ENCODE results near the gene HOXA7.

The HOXA7 gene

DNA sequence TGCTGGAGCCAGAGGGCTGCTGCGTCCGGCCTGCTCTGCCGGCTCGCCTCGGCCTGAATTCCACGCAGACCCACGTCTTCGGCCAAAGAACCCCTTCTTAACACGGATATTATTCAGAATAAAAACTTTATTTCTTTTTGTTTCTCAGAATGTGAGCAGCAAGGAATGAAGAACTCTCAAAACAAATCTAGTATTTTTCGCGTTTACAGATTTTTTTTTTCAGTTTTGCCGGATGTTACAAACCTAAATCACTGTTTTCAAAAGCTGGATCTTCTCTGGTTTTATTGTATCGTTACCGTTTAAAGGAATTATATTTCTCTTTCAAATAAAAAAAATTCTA is 49.6 kb downstream of the HOXA7 start:
- H3K9me3 ChIP-seq (ENCODE audit: insufficient read depth, low read length, severe bottlenecking), result no peaks in the 10 kb centered on the region
- no peaks in the 10 kb centered on the region for H3K36me3 ChIP-seq (ENCODE audit: insufficient read depth, low read length)
- TF ChIP-seq EZH2 (IDR thresholded peaks at IDR 0.05; ENCODE audit: borderline replicate concordance, low read depth, low read length, severe bottlenecking), result no peak
- TF ChIP-seq, protein P1, sequence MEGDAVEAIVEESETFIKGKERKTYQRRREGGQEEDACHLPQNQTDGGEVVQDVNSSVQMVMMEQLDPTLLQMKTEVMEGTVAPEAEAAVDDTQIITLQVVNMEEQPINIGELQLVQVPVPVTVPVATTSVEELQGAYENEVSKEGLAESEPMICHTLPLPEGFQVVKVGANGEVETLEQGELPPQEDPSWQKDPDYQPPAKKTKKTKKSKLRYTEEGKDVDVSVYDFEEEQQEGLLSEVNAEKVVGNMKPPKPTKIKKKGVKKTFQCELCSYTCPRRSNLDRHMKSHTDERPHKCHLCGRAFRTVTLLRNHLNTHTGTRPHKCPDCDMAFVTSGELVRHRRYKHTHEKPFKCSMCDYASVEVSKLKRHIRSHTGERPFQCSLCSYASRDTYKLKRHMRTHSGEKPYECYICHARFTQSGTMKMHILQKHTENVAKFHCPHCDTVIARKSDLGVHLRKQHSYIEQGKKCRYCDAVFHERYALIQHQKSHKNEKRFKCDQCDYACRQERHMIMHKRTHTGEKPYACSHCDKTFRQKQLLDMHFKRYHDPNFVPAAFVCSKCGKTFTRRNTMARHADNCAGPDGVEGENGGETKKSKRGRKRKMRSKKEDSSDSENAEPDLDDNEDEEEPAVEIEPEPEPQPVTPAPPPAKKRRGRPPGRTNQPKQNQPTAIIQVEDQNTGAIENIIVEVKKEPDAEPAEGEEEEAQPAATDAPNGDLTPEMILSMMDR (IDR thresholded peaks at IDR 0.05; ENCODE audit: borderline replicate concordance, extremely low read depth, low read length, poor library complexity, severe bottlenecking), result no peak
- H3K9ac ChIP-seq (ENCODE audit: low read depth, low read length), result no peak overlapping the region
- ATAC-seq (ENCODE audit: insufficient read depth, low read depth), result no peak
- no peaks in the 10 kb centered on the region for H3K4me1 ChIP-seq (ENCODE audit: insufficient read depth, low read length)
- no peak overlapping the region for H3K27ac ChIP-seq (ENCODE audit: low read length)
- H2AFZ ChIP-seq (ENCODE audit: low read depth, low read length), result no peak overlapping the region
- no peak for DNase-seq
- no peaks in the 10 kb centered on the region for H4K20me1 ChIP-seq (ENCODE audit: insufficient read depth, low read length)
- H3K4me3 ChIP-seq (ENCODE audit: low read depth in 1 of 2, low read length in 2 of 2), result no peak overlapping the region
- H3K4me2 ChIP-seq (ENCODE audit: insufficient read depth, low read length), result no peak overlapping the region
- no peaks in the 10 kb centered on the region for H3K27me3 ChIP-seq (ENCODE audit: insufficient read depth, low read length, poor library complexity)
- H3K79me2 ChIP-seq (ENCODE audit: insufficient read depth, low read length), result no peaks in the 10 kb centered on the region

DNA sequence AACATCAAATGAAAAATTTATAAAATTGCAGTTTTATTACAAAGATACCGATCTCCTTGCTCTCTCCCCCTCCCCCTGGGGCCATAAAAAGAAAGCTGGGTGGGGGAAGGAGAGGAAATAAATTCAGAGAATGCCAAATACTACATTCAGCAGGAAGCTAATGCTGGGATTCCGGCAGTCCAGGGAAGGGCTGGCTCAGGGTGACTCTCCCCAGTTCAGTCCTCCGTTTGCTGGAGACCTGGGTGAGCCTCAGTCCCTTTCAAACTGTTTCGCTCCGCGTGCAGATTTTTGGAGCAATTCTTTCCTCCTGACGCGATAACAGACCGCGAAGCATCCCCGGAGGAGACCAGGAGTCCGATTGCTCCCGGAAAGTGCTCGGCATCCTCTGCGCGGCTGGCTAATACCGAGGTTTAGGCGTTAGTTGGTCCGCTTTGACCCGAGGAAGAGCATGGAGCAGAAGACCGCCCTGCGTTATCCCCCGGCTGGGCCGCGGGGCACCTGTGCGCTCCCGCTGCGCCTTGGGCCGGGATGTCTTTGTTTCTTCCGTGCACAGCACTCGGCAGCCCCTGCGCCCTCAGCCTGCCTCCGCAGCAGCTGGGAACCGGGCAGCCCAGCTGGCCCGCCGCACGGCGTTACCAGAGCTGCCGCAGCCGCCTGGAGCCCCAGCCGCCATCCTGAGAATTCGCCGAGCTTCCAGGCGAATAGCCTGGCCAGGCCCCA is 50.1 kb downstream of the HOXA7 start:
- Histone ChIP-seq H3K27me3 (ENCODE audit: insufficient read depth, low read length, poor library complexity) (no peaks in the 10 kb centered on the region), H3K27ac (ENCODE audit: low read length) (no peak overlapping the region), H2AFZ (ENCODE audit: low read depth, low read length) (no peak overlapping the region), H3K4me2 (ENCODE audit: insufficient read depth, low read length) (no peak overlapping the region), H3K36me3 (ENCODE audit: insufficient read depth, low read length) (no peaks in the 10 kb centered on the region), H3K9me3 (ENCODE audit: insufficient read depth, low read length, severe bottlenecking) (no peaks in the 10 kb centered on the region), H3K9ac (ENCODE audit: low read depth, low read length) (no peak overlapping the region), H4K20me1 (ENCODE audit: insufficient read depth, low read length) (no peaks in the 10 kb centered on the region), H3K4me1 (ENCODE audit: insufficient read depth, low read length) (no peaks in the 10 kb centered on the region), H3K79me2 (ENCODE audit: insufficient read depth, low read length) (no peaks in the 10 kb centered on the region), H3K4me3 (ENCODE audit: low read depth in 1 of 2, low read length in 2 of 2) (no peak overlapping the region)
- no peak for DNase-seq
- ATAC-seq (ENCODE audit: insufficient read depth, low read depth), result no peak
- TF ChIP-seq, protein P1 (IDR thresholded peaks at IDR 0.05; ENCODE audit: borderline replicate concordance, extremely low read depth, low read length, poor library complexity, severe bottlenecking), result no peak
- no peak for TF ChIP-seq EZH2 (IDR thresholded peaks at IDR 0.05; ENCODE audit: borderline replicate concordance, low read depth, low read length, severe bottlenecking)

DNA sequence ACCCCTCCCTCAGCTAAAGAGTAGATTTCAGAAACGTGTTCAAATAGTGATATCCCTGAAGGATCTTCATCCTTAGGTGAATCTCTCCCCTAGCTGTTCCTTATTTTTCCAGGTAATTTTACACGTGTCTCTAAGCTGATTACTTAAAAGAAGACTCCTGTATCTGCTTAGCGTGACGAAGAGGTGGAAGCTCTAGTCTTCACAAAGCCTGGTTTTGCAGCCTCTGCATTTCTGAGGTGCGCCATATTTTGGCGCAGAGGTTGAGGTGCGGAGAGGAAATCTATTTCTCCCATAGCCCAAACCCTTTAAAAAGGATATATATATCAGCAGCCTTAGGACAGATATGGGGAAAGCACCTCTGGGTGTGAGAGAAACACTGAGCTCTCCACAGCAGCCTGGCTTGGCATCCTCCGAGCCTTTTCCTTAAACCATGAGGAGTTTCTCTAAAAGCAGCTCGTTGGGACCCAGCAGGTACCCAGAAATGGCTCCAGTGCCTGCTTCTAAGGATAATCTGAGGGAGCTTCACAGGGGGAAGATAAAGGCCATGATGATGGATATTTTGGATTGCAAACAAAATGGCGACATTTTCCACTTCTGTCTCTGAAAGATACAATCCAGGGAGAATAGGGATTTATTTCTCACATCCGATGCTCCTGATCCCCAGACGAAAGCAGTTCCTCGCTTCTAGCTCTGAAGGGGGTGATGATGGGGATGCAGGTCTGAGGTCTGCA is 51.0 kb downstream of the HOXA7 start:
- Histone ChIP-seq H3K27ac (ENCODE audit: low read length) (no peak overlapping the region), H3K4me1 (ENCODE audit: insufficient read depth, low read length) (no peaks in the 10 kb centered on the region), H3K4me2 (ENCODE audit: insufficient read depth, low read length) (no peak overlapping the region), H3K9me3 (ENCODE audit: insufficient read depth, low read length, severe bottlenecking) (no peaks in the 10 kb centered on the region), H2AFZ (ENCODE audit: low read depth, low read length) (no peak overlapping the region), H3K4me3 (ENCODE audit: low read depth in 1 of 2, low read length in 2 of 2) (no peak overlapping the region), H4K20me1 (ENCODE audit: insufficient read depth, low read length) (no peaks in the 10 kb centered on the region), H3K27me3 (ENCODE audit: insufficient read depth, low read length, poor library complexity) (no peaks in the 10 kb centered on the region), H3K79me2 (ENCODE audit: insufficient read depth, low read length) (no peaks in the 10 kb centered on the region), H3K9ac (ENCODE audit: low read depth, low read length) (no peak overlapping the region), H3K36me3 (ENCODE audit: insufficient read depth, low read length) (no peaks in the 10 kb centered on the region)
- DNase-seq, result no peak
- no peak for TF ChIP-seq EZH2 (IDR thresholded peaks at IDR 0.05; ENCODE audit: borderline replicate concordance, low read depth, low read length, severe bottlenecking)
- TF ChIP-seq, protein P1 (IDR thresholded peaks at IDR 0.05; ENCODE audit: borderline replicate concordance, extremely low read depth, low read length, poor library complexity, severe bottlenecking), result no peak
- ATAC-seq (ENCODE audit: insufficient read depth, low read depth), result no peak
